Measurements from ENCODE around the gene TUBA3D. TPM values are rescaled to one million over a fixed set of nuclear protein-coding genes. Genes with fewer than 3 reads are reported as not detected.
"Not testable (repeated sequence)": the region's sequence is repeated elsewhere in the genome, so short reads cannot be mapped to it uniquely, and the experiment has no call there.

TUBA3D gene
- 0.55 TPM for polyA plus RNA-seq (2013)

- H3K36me3 ChIP-seq (ENCODE audit: control insufficient read depth in 4 of 4, insufficient read depth in 4 of 4, low read length in 3 of 4): peaks cover 0 to 4% (median under 1%) of the 10 kb centered on the region in 4 experiments
- no peaks in the 10 kb centered on the region for H3K9me3 ChIP-seq (ENCODE audit: control extremely low read depth in 1 of 5, control insufficient read depth in 4 of 5, insufficient read depth in 2 of 5, low read depth in 1 of 5, low read length in 4 of 5)
- H3K4me1 ChIP-seq (ENCODE audit: control extremely low read depth in 1 of 4, control insufficient read depth in 4 of 4, insufficient read depth in 4 of 4, low read length in 3 of 4): no peaks in the 10 kb centered on the region
- WGBS (ENCODE audit: insufficient coverage): 98% methylated on average over 20 of the region's 27 CpGs
- no peak within 1 kb of the TSS for H3K27ac ChIP-seq (ENCODE audit: insufficient read depth in 1 of 2, low read depth in 1 of 2, low read length in 2 of 2, poor library complexity in 1 of 2, severe bottlenecking in 2 of 2)
- no peak for DNase-seq
- no peak within 1 kb of the TSS for H3K4me3 ChIP-seq (ENCODE audit: control insufficient read depth in 1 of 7, extremely low read depth in 1 of 7, insufficient read depth in 4 of 7, low read depth in 2 of 7, low read length in 6 of 7)
- CTCF ChIA-PET: no interaction called here
- POLR2A ChIA-PET: no interaction called here
- no peaks in the 10 kb centered on the region for H3K27me3 ChIP-seq (replicated peaks in 2 of 5; ENCODE audit: control insufficient read depth in 4 of 5, insufficient read depth in 5 of 5, low read length in 4 of 5)
These were observed at the start of gene TUBA3D for GRCh38 chr2:131475831-131476230. Gene TUBA3D (plus strand): TSS chr2:131476119. CDS start chr2:131476200, 81 bp downstream.

- Histone ChIP-seq H3K4me3 (ENCODE audit: control insufficient read depth in 1 of 7, extremely low read depth in 1 of 7, insufficient read depth in 4 of 7, low read depth in 2 of 7, low read length in 6 of 7) (peak overlapping the region in 1 of 7 experiments; percentile 1), H3K36me3 (ENCODE audit: control insufficient read depth in 4 of 4, insufficient read depth in 4 of 4, low read length in 3 of 4) (no peaks in the 10 kb centered on the region), H3K27me3 (replicated peaks in 2 of 5; ENCODE audit: control insufficient read depth in 4 of 5, insufficient read depth in 5 of 5, low read length in 4 of 5) (peaks cover 16 to 86% (median 26%) of the 10 kb centered on the region in 5 experiments), H3K27ac (ENCODE audit: insufficient read depth in 1 of 2, low read depth in 1 of 2, low read length in 2 of 2, poor library complexity in 1 of 2, severe bottlenecking in 2 of 2) (no peak overlapping the region), H3K4me1 (ENCODE audit: control extremely low read depth in 1 of 4, control insufficient read depth in 4 of 4, insufficient read depth in 4 of 4, low read length in 3 of 4) (peaks cover 0 to 4% (median 1%) of the 10 kb centered on the region in 4 experiments), H3K9me3 (ENCODE audit: control extremely low read depth in 1 of 5, control insufficient read depth in 4 of 5, insufficient read depth in 2 of 5, low read depth in 1 of 5, low read length in 4 of 5) (no peaks in the 10 kb centered on the region)
- DNase-seq: peak in 2 of 3 donors; percentile 25 to 42
- ChIA-PET POLR2A (no interaction called here), CTCF (interaction anchor here (0.6 to 1.0 kb wide), 2 partner anchors 14 to 233 kb away, joined by 3 to 4 read pairs; no protein-coding TSS in a partner anchor)
- WGBS (ENCODE audit: insufficient coverage): 67% methylated on average over 2 of the region's 5 CpGs
These were observed 49.2 kb upstream of the TUBA3D start for GRCh38 chr2:131426727-131427126.

- no peak for DNase-seq
- WGBS (ENCODE audit: insufficient coverage): 97% methylated on average over 4 of the region's 6 CpGs
- ChIA-PET POLR2A (no interaction called here), CTCF (no interaction called here)
- peaks cover 13 to 61% (median 20%) of the 10 kb centered on the region in 5 experiments for H3K27me3 ChIP-seq (replicated peaks in 2 of 5; ENCODE audit: control insufficient read depth in 4 of 5, insufficient read depth in 5 of 5, low read length in 4 of 5)
- H3K36me3 ChIP-seq (ENCODE audit: control insufficient read depth in 4 of 4, insufficient read depth in 4 of 4, low read length in 3 of 4): no peaks in the 10 kb centered on the region
- no peak overlapping the region for H3K27ac ChIP-seq (ENCODE audit: insufficient read depth in 1 of 2, low read depth in 1 of 2, low read length in 2 of 2, poor library complexity in 1 of 2, severe bottlenecking in 2 of 2)
- no peaks in the 10 kb centered on the region for H3K9me3 ChIP-seq (ENCODE audit: control extremely low read depth in 1 of 5, control insufficient read depth in 4 of 5, insufficient read depth in 2 of 5, low read depth in 1 of 5, low read length in 4 of 5)
- no peaks in the 10 kb centered on the region for H3K4me1 ChIP-seq (ENCODE audit: control extremely low read depth in 1 of 4, control insufficient read depth in 4 of 4, insufficient read depth in 4 of 4, low read length in 3 of 4)
- H3K4me3 ChIP-seq (ENCODE audit: control insufficient read depth in 1 of 7, extremely low read depth in 1 of 7, insufficient read depth in 4 of 7, low read depth in 2 of 7, low read length in 6 of 7): no peak overlapping the region
These were observed 44.6 kb upstream of the TUBA3D start for GRCh38 chr2:131431336-131431735.

DNA sequence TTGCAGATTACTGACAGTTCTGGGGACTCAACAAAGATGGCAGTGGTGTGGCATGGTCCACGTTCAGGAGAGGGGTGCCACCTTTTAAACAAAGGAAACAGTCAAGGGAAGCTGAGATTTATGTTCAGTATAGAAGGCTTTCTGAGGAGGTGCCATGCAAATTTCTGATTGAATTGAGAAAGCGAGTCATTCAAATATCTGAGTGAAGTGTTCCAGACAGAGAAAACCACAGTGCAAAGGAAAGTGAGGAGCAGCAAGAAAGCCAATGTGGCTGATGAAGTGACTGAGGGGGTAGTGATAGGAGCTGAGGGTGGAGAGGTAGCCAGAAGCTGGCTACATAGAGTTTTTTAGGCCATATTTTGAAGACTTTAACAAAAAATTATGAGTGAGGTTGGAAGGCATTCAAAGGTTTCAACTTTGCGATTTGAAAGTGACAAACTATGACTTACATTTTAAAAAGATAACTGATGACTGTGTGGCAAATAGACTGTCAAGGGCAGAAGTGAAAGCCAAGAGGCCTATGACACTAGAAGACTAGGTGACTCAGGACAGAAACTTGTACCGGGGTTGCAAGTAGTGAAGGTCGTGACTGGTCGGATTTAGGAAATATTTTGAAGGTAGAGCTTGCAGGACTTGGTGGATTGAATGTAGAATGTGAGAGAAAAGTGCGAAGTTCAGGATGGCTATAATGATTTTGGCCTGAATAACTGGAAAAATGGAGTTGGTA lies 35.0 kb upstream of the TUBA3D start:
- DNase-seq; H3K27me3 ChIP-seq (replicated peaks in 2 of 5; ENCODE audit: control insufficient read depth in 4 of 5, insufficient read depth in 5 of 5, low read length in 4 of 5); H3K9me3 ChIP-seq (ENCODE audit: control extremely low read depth in 1 of 5, control insufficient read depth in 4 of 5, insufficient read depth in 2 of 5, low read depth in 1 of 5, low read length in 4 of 5); CTCF ChIA-PET; POLR2A ChIA-PET; H3K4me1 ChIP-seq (ENCODE audit: control extremely low read depth in 1 of 4, control insufficient read depth in 4 of 4, insufficient read depth in 4 of 4, low read length in 3 of 4); H3K27ac ChIP-seq (ENCODE audit: insufficient read depth in 1 of 2, low read depth in 1 of 2, low read length in 2 of 2, poor library complexity in 1 of 2, severe bottlenecking in 2 of 2); H3K36me3 ChIP-seq (ENCODE audit: control insufficient read depth in 4 of 4, insufficient read depth in 4 of 4, low read length in 3 of 4); H3K4me3 ChIP-seq (ENCODE audit: control insufficient read depth in 1 of 7, extremely low read depth in 1 of 7, insufficient read depth in 4 of 7, low read depth in 2 of 7, low read length in 6 of 7): not testable (repeated sequence)
- 83% methylated on average over 2 of the region's 7 CpGs for WGBS (ENCODE audit: insufficient coverage)

DNA sequence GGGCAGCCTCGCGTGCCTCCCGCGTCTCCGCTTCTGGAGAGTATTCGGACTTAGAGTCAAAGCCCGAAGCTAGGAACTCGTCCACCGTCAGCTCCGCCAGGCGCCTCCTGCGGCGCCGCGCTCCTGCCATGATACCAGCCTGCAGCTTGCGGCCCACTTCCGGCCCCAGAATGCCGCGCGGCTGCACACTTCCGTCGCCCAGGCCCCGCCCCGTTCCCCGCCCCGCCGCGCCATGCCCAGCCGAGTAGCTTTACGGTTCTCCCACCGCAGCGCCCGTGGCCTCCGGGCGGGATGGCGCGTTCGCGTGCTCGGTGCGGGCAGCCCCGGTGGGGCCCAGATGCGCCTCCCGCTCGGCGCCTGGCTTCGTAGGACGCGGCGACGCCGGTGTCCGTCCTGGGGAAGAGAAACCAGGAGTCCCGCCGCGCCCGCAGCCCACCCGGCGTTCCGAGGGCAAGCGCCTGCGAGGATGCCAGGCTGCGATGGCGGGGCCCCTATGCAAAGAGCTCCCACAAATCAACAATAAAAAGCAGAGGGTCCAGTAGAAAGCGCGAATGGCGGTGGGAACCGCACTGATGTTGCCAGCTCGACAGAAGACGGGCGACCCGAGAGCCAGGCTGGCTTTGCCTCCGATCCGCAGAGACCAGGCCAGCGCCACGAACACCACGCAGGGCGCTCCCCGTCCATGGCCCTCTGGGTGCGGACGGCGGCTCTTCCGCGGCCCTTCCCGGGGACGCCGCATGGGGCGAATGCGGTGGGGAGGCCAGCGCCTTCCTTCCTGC lies 31.0 kb upstream of the TUBA3D start:
- POLR2A ChIA-PET; H3K36me3 ChIP-seq (ENCODE audit: control insufficient read depth in 4 of 4, insufficient read depth in 4 of 4, low read length in 3 of 4); H3K27ac ChIP-seq (ENCODE audit: insufficient read depth in 1 of 2, low read depth in 1 of 2, low read length in 2 of 2, poor library complexity in 1 of 2, severe bottlenecking in 2 of 2); DNase-seq; H3K9me3 ChIP-seq (ENCODE audit: control extremely low read depth in 1 of 5, control insufficient read depth in 4 of 5, insufficient read depth in 2 of 5, low read depth in 1 of 5, low read length in 4 of 5); H3K4me1 ChIP-seq (ENCODE audit: control extremely low read depth in 1 of 4, control insufficient read depth in 4 of 4, insufficient read depth in 4 of 4, low read length in 3 of 4); CTCF ChIA-PET; H3K4me3 ChIP-seq (ENCODE audit: control insufficient read depth in 1 of 7, extremely low read depth in 1 of 7, insufficient read depth in 4 of 7, low read depth in 2 of 7, low read length in 6 of 7); H3K27me3 ChIP-seq (replicated peaks in 2 of 5; ENCODE audit: control insufficient read depth in 4 of 5, insufficient read depth in 5 of 5, low read length in 4 of 5): not testable (repeated sequence)
- 93% methylated on average over 66 of the region's 90 CpGs for WGBS (ENCODE audit: insufficient coverage)

DNA sequence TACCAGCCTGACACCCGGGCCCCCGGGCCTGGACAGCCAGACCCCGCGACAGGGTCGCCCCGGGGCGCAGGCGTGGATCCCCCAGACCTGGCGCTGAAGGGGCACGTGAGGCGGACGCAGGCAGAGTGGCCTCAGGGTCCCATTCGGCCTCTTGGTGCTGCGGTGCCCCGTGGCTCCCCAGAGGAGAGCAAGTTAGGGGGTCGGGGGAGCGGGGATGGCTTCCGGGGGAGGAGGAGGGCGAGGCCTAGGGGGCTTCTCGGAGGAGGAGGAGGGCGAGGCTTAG lies 30.5 kb upstream of the TUBA3D start:
- WGBS (ENCODE audit: insufficient coverage): no CpG with 5 or more reads among the region's 21 CpGs
- H3K27ac ChIP-seq (ENCODE audit: insufficient read depth in 1 of 2, low read depth in 1 of 2, low read length in 2 of 2, poor library complexity in 1 of 2, severe bottlenecking in 2 of 2); H3K9me3 ChIP-seq (ENCODE audit: control extremely low read depth in 1 of 5, control insufficient read depth in 4 of 5, insufficient read depth in 2 of 5, low read depth in 1 of 5, low read length in 4 of 5); POLR2A ChIA-PET; H3K36me3 ChIP-seq (ENCODE audit: control insufficient read depth in 4 of 4, insufficient read depth in 4 of 4, low read length in 3 of 4); CTCF ChIA-PET; DNase-seq; H3K4me3 ChIP-seq (ENCODE audit: control insufficient read depth in 1 of 7, extremely low read depth in 1 of 7, insufficient read depth in 4 of 7, low read depth in 2 of 7, low read length in 6 of 7); H3K4me1 ChIP-seq (ENCODE audit: control extremely low read depth in 1 of 4, control insufficient read depth in 4 of 4, insufficient read depth in 4 of 4, low read length in 3 of 4); H3K27me3 ChIP-seq (replicated peaks in 2 of 5; ENCODE audit: control insufficient read depth in 4 of 5, insufficient read depth in 5 of 5, low read length in 4 of 5): not testable (repeated sequence)

GRCh38 chr2:131445896-131446295 lies 30.0 kb upstream of the TUBA3D start:
- Histone ChIP-seq H3K4me1 (ENCODE audit: control extremely low read depth in 1 of 4, control insufficient read depth in 4 of 4, insufficient read depth in 4 of 4, low read length in 3 of 4) (no peaks in the 10 kb centered on the region), H3K9me3 (ENCODE audit: control extremely low read depth in 1 of 5, control insufficient read depth in 4 of 5, insufficient read depth in 2 of 5, low read depth in 1 of 5, low read length in 4 of 5) (no peaks in the 10 kb centered on the region), H3K27me3 (replicated peaks in 2 of 5; ENCODE audit: control insufficient read depth in 4 of 5, insufficient read depth in 5 of 5, low read length in 4 of 5) (no peaks in the 10 kb centered on the region), H3K36me3 (ENCODE audit: control insufficient read depth in 4 of 4, insufficient read depth in 4 of 4, low read length in 3 of 4) (no peaks in the 10 kb centered on the region), H3K27ac (ENCODE audit: insufficient read depth in 1 of 2, low read depth in 1 of 2, low read length in 2 of 2, poor library complexity in 1 of 2, severe bottlenecking in 2 of 2) (no peak overlapping the region), H3K4me3 (ENCODE audit: control insufficient read depth in 1 of 7, extremely low read depth in 1 of 7, insufficient read depth in 4 of 7, low read depth in 2 of 7, low read length in 6 of 7) (no peak overlapping the region)
- 98% methylated on average over 17 of the region's 19 CpGs for WGBS (ENCODE audit: insufficient coverage)
- ChIA-PET POLR2A (no interaction called here), CTCF (no interaction called here)
- no peak for DNase-seq
